ENCODE measurements around the gene MAP4K2. TPM values are rescaled to one million over a fixed set of nuclear protein-coding genes. Genes with fewer than 3 reads are reported as not detected.

The MAP4K2 gene
- total and polyA plus RNA-seq, 2 of the 4 experiments (the other 2 are of a cell fraction): 11.7 to 16.6 TPM

- Histone ChIP-seq H2AK9ac (replicated peaks; ENCODE audit: low read depth, low read length, poor library complexity) (peak overlapping the region; percentile 91), H4K8ac (ENCODE audit: low read depth in 2 of 2, low read length in 2 of 2) (no peak overlapping the region), H3K23ac (ENCODE audit: low read depth, low read length) (no peak overlapping the region), H3K56ac (ENCODE audit: extremely low read depth, insufficient read depth, low read length) (no peak overlapping the region), H3K9me3 (ENCODE audit: control insufficient read depth, insufficient read depth, low read length) (no peaks in the 10 kb centered on the region), H3K4ac (ENCODE audit: low read depth, low read length) (no peak overlapping the region), H2AK5ac (ENCODE audit: low read depth, low read length) (no peak overlapping the region), H3K79me1 (ENCODE audit: low read depth in 1 of 2, low read length in 2 of 2) (no peaks in the 10 kb centered on the region), H2BK20ac (ENCODE audit: low read depth, low read length) (no peak overlapping the region), H3K14ac (replicated peaks; ENCODE audit: low read depth, low read length) (no peak overlapping the region), H3K4me2 (ENCODE audit: low read depth, low read length) (peak overlapping the region; percentile 78), H4K20me1 (ENCODE audit: insufficient read depth, low read length) (peaks cover under 1% of the 10 kb centered on the region; the same call in 1 of the 2 replicates), H2AFZ (replicated peaks; ENCODE audit: low read length, poor library complexity) (peak overlapping the region; percentile 90), H3K36me3 (ENCODE audit: control insufficient read depth, insufficient read depth, low read length) (no peaks in the 10 kb centered on the region), H3K9ac (ENCODE audit: low read depth, low read length) (peak overlapping the region; percentile 21; the same call in 1 of the 2 replicates), H2BK15ac (ENCODE audit: low read depth, low read length) (no peak overlapping the region), H3K18ac (ENCODE audit: low read depth, low read length) (no peak overlapping the region), H3K9me1 (ENCODE audit: insufficient read depth, low read length) (peaks cover 4% of the 10 kb centered on the region), H3K27me3 (ENCODE audit: control insufficient read depth, insufficient read depth, low read length) (peaks cover 69% of the 10 kb centered on the region), H3K4me3 (ENCODE audit: insufficient read depth, low read depth, low read length) (peak overlapping the region; percentile 36), H3K4me1 (ENCODE audit: control insufficient read depth, insufficient read depth, low read length) (peaks cover 12% of the 10 kb centered on the region), H3K27ac (ENCODE audit: insufficient read depth, low read length) (no peak overlapping the region), H2BK120ac (ENCODE audit: low read depth, low read length) (no peak overlapping the region), H4K5ac (ENCODE audit: low read depth, low read length) (no peak overlapping the region), H2BK5ac (ENCODE audit: low read depth, low read length, poor library complexity, severe bottlenecking) (no peak overlapping the region), H4K91ac (ENCODE audit: insufficient read depth, low read depth, low read length) (no peak overlapping the region)
- POLR2A ChIA-PET (ENCODE audit: unreplicated experiment): no interaction called here
- ATAC-seq (ENCODE audit: low read depth) (peak; percentile 76), DNase-seq (no peak)
- in situ Hi-C loops (cut with MboI; ENCODE audit: low sequenced_read_pairs): no loop called here
- 2% methylated on average over 19 of the region's 58 CpGs; no CpG with 5 or more reads in 1 of the 2 experiments for WGBS, 2 experiments (ENCODE audit: extremely low coverage in 2 of 2, insufficient read length in 1 of 2)
- TF ChIP-seq CEBPB (IDR thresholded peaks at IDR 0.05; ENCODE audit: low read depth, low read length) (peak; percentile 77), POLR2A (IDR thresholded peaks at IDR 0.05; ENCODE audit: low read depth, low read length) (no peak), CTCF (conservative IDR thresholded peaks at IDR 0.05; ENCODE audit: low read depth, low read length) (peak; percentile 75), RAD21 (IDR thresholded peaks at IDR 0.05; ENCODE audit: low read length) (peak; percentile 52), MAZ (IDR thresholded peaks at IDR 0.05; ENCODE audit: borderline replicate concordance, low read depth, low read length) (peak; percentile 71; the same call in 1 of the 2 replicates), SMC3 (IDR thresholded peaks at IDR 0.05; ENCODE audit: low read depth, low read length) (peak; percentile 35; the same call in 1 of the 2 replicates), FOS (IDR thresholded peaks at IDR 0.05; ENCODE audit: low read depth, low read length) (no peak)
- dilution Hi-C loops (cut with HindIII; ENCODE audit: low sequenced_read_pairs, unreplicated experiment): no loop called here
- CTCF ChIA-PET: no interaction called here
- no TSS peak for BruUV-seq (replicated peaks)
- intact Hi-C loops (cut with micrococcal nuclease): loop anchor here (1.0 kb wide), 1 partner anchor 24 kb away; no protein-coding TSS in a partner anchor
Measured at GRCh38 chr11:64742889-64743590, 60.0 kb downstream of the MAP4K2 start.

All from IMR-90 (cell line).